SK-N-SH (cell line): ENCODE results near the gene PIP4K2A. TPM values are rescaled to one million over a fixed set of nuclear protein-coding genes. Genes with fewer than 3 reads are reported as not detected.

Experiments
- CTCF ChIA-PET: fragments of 300-600, 350-600 bp; formaldehyde crosslinking; extraction: SDS; loops from one replicate; lab custom pipeline; 2021; lab: Yijun Ruan, JAX
- POLR2A ChIA-PET: fragments of 350-600 bp; sonication (Branson Sonifier 250); formaldehyde crosslinking; extraction: SDS; loops from one replicate; lab custom pipeline; 2020; ENCODE audit warnings: antibody characterized with exemption, inconsistent platforms; lab: Yijun Ruan, JAX
- DNase-seq: peaks from one replicate; pipeline ENCODE4 v3.0.0; 2012
- H2AFZ ChIP-seq: fragments of 200-600 bp; sonication (generic); 2 replicates; pipeline ENCODE4 v1.8.1; 2016; ENCODE audit warnings: antibody characterized with exemption, mild to moderate bottlenecking, low read depth
- H3F3A ChIP-seq: fragments of 200-600 bp; sonication (generic); replicated peaks from 2 replicates; pipeline ENCODE3; 2016; ENCODE audit warnings: antibody characterized with exemption, mild to moderate bottlenecking; ENCODE audit not compliant: insufficient read depth
- H3K27ac ChIP-seq, 2 experiments: fragments of 200-500 bp in 1 of 2; fragments of 200-600 bp in 1 of 2; sonication (Bioruptor generic) in 1 of 2; sonication (generic), shearing (Covaris generic) in 1 of 2; 2 replicates each; pipeline versions ENCODE4 v1.5.1 to v1.6.1; 2014 to 2016; ENCODE audit warnings: low read depth in 2 of 2, inconsistent platforms in 1 of 2, low read length in 1 of 2, mild to moderate bottlenecking in 1 of 2, mixed read lengths in 1 of 2
- H3K27me3 ChIP-seq: fragments of 200-600 bp; sonication (generic), shearing (Covaris generic); 2 replicates; pipeline ENCODE4 v1.6.1; 2016; ENCODE audit warnings: mixed run types; ENCODE audit not compliant: insufficient read depth
- H3K36me3 ChIP-seq, 2 experiments: fragments of 200-500 bp in 1 of 2; fragments of 200-600 bp in 1 of 2; sonication (Bioruptor generic) in 1 of 2; sonication (generic) in 1 of 2; replicated peaks in 1 of 2; 2 replicates each; pipeline versions ENCODE3 to v1.5.1; 2014 to 2016; ENCODE audit warnings: low read length in 1 of 2, mild to moderate bottlenecking in 1 of 2; ENCODE audit not compliant: insufficient read depth in 2 of 2, control insufficient read depth in 1 of 2
- H3K4me1 ChIP-seq, 2 experiments: fragments of 200-500 bp in 1 of 2; fragments of 200-600 bp in 1 of 2; sonication (Bioruptor generic) in 1 of 2; sonication (generic), shearing (Covaris generic) in 1 of 2; 2 replicates each; pipeline versions ENCODE4 v1.5.1 to v1.6.1; 2014 to 2016; ENCODE audit warnings: low read depth in 1 of 2, low read length in 1 of 2, mixed run types in 1 of 2; ENCODE audit not compliant: insufficient read depth in 2 of 2, control insufficient read depth in 1 of 2
- H3K4me2 ChIP-seq: fragments of 200-600 bp; sonication (generic), shearing (Covaris generic); 2 replicates; pipeline ENCODE4 v1.6.1; 2017; ENCODE audit warnings: mixed run types
- H3K4me3 ChIP-seq, 2 experiments: fragments of 200-500 bp in 1 of 2; fragments of 200-600 bp in 1 of 2; sonication (Bioruptor generic) in 1 of 2; sonication (generic), shearing (Covaris generic) in 1 of 2; 2 replicates each; pipeline versions ENCODE4 v1.5.1 to v1.8.1; 2014 to 2016; ENCODE audit warnings: low read depth in 2 of 2, inconsistent platforms in 1 of 2, low read length in 1 of 2, mild to moderate bottlenecking in 1 of 2, mixed read lengths in 1 of 2, moderate library complexity in 1 of 2
- H3K79me2 ChIP-seq: fragments of 200-600 bp; sonication (generic); 2 replicates; pipeline ENCODE4 v1.8.1; 2017; ENCODE audit warnings: mild to moderate bottlenecking; ENCODE audit not compliant: insufficient read depth
- H3K9ac ChIP-seq: fragments of 200-600 bp; sonication (generic); 2 replicates; pipeline ENCODE4 v1.6.1; 2017; ENCODE audit warnings: mixed run types
- H3K9me2 ChIP-seq: fragments of 200-600 bp; sonication (generic); 2 replicates; pipeline ENCODE4 v1.6.1; 2017; ENCODE audit warnings: mixed run types
- H3K9me3 ChIP-seq: fragments of 200-600 bp; sonication (generic); 2 replicates; pipeline ENCODE4 v1.6.1; 2017; ENCODE audit warnings: mixed run types, mild to moderate bottlenecking, moderate library complexity
- H4K20me1 ChIP-seq: fragments of 200-600 bp; sonication (generic); 2 replicates; pipeline ENCODE4 v1.6.1; 2017; ENCODE audit warnings: mild to moderate bottlenecking, mixed run types; ENCODE audit not compliant: insufficient read depth
- EP300 ChIP-seq, 2 experiments: IDR thresholded peaks; 2 replicates each; pipeline versions ENCODE4 v1.4.0 to v1.6.1; 2012; ENCODE audit warnings: borderline replicate concordance in 1 of 2, low read depth in 1 of 2, low read length in 1 of 2
- FOXJ3 ChIP-seq: sonication (generic); formaldehyde crosslinking; IDR thresholded peaks from 2 replicates; pipeline ENCODE4 v1.5.1; 2020; ENCODE audit warnings: mild to moderate bottlenecking, missing genetic modification reagents
- FOXM1 ChIP-seq: IDR thresholded peaks from 2 replicates; pipeline ENCODE4 v1.4.0; 2012; ENCODE audit warnings: low read depth, mild to moderate bottlenecking
- JUND ChIP-seq: IDR thresholded peaks from 2 replicates; pipeline ENCODE4 v1.4.0; 2012
- MXI1 ChIP-seq: IDR thresholded peaks from 2 replicates; pipeline ENCODE4 v1.6.1; 2012; ENCODE audit warnings: mild to moderate bottlenecking, low read depth, low read length, improper control_type of control experiment
- RAD21 ChIP-seq: IDR thresholded peaks from 2 replicates; pipeline ENCODE4 v1.6.1; 2012; ENCODE audit warnings: mild to moderate bottlenecking, low read length
- RCOR1 ChIP-seq: fragments of 150-350 bp; IDR thresholded peaks from 2 replicates; pipeline ENCODE4 v1.6.1; 2017; ENCODE audit warnings: antibody characterized with exemption, low read length
- REST ChIP-seq: IDR thresholded peaks from 2 replicates; pipeline ENCODE4 v1.6.1; 2012; ENCODE audit warnings: mild to moderate bottlenecking, low read depth, low read length, moderate library complexity
- TEAD4 ChIP-seq: IDR thresholded peaks from 2 replicates; pipeline ENCODE4 v1.4.0; 2012; ENCODE audit warnings: mild to moderate bottlenecking, borderline replicate concordance; ENCODE audit not compliant: insufficient read depth
- USF2 ChIP-seq: fragments of 150-350 bp; IDR thresholded peaks from 2 replicates; pipeline ENCODE4 v1.6.1; 2017; ENCODE audit warnings: antibody characterized with exemption, low read length, low read depth, borderline replicate concordance
- WGBS: methylation state at CpG from one replicate; pipeline ENCODE4 v1.1.6; 2017; ENCODE audit warnings: low lambda C conversion rate; 5-methylcytosine and 5-hydroxymethylcytosine counted together
- polyA plus RNA-seq, 3 experiments: library from polyadenylated mRNA; depleted of rRNA; stranded (reverse); fragments of >200 nt; gene quantifications; 2 replicates each; pipeline ENCODE4 v1.2.3, GENCODE V29; 2012

The PIP4K2A gene
- polyA plus RNA-seq, 1 of the 3 experiments (the other 2 are of a cell fraction): 10.8 TPM

- Histone ChIP-seq H3K9me2 (no peaks in the 10 kb centered on the region), H2AFZ (peak overlapping the region; percentile 33; the same call in 1 of the 2 replicates), H4K20me1 (peaks cover 32% of the 10 kb centered on the region), H3K27ac (peak overlapping the region; percentile 64 to 71; a peak in 3 of 4 replicates), H3K36me3 (no peaks in the 10 kb centered on the region), H3K4me1 (peaks cover 12 to 14% of the 10 kb centered on the region in 2 experiments; a peak in 3 of 4 replicates), H3K4me2 (peak overlapping the region; percentile 93), H3K9me3 (no peaks in the 10 kb centered on the region), H3F3A (peaks cover 8% of the 10 kb centered on the region), H3K27me3 (no peaks in the 10 kb centered on the region), H3K4me3 (peak overlapping the region; percentile 86 to 96), H3K79me2 (peaks cover 51% of the 10 kb centered on the region), H3K9ac (peak overlapping the region; percentile 80)
- no peak for TF ChIP-seq EP300 (IDR thresholded peaks at IDR 0.05; ENCODE audit: borderline replicate concordance in 1 of 2, low read depth in 1 of 2, low read length in 1 of 2)
- no peak for TF ChIP-seq MXI1
- no peak for TF ChIP-seq FOXM1
- TF ChIP-seq RCOR1: no peak
- no peak for TF ChIP-seq RAD21
- no peak for TF ChIP-seq JUND
- no peak for TF ChIP-seq TEAD4
- no peak for TF ChIP-seq FOXJ3
- no peak for TF ChIP-seq REST
- TF ChIP-seq USF2: no peak
- CTCF ChIA-PET: interaction anchor here (1.1 to 1.4 kb wide), 2 partner anchors 15 to 140 kb away, joined by 3 to 5 read pairs; no protein-coding TSS in a partner anchor
- no peak for DNase-seq
- POLR2A ChIA-PET: no interaction called here
- 0% methylated on average over 13 of the region's 67 CpGs for WGBS
These were observed 412 bp downstream of the PIP4K2A start for GRCh38 chr10:22713853-22714478.
